Amygdala (tissue), 56 donors: ENCODE data around the gene NSG1.

Experiments
- DNase-seq, 56 donors: peaks; one replicate each; lab custom pipeline; 2025; lab: John Stamatoyannopoulos, UW

The NSG1 gene

GRCh38 chr4:4395371-4395770, 8.5 kb downstream of the NSG1 start:
- no peak for DNase-seq

DNA sequence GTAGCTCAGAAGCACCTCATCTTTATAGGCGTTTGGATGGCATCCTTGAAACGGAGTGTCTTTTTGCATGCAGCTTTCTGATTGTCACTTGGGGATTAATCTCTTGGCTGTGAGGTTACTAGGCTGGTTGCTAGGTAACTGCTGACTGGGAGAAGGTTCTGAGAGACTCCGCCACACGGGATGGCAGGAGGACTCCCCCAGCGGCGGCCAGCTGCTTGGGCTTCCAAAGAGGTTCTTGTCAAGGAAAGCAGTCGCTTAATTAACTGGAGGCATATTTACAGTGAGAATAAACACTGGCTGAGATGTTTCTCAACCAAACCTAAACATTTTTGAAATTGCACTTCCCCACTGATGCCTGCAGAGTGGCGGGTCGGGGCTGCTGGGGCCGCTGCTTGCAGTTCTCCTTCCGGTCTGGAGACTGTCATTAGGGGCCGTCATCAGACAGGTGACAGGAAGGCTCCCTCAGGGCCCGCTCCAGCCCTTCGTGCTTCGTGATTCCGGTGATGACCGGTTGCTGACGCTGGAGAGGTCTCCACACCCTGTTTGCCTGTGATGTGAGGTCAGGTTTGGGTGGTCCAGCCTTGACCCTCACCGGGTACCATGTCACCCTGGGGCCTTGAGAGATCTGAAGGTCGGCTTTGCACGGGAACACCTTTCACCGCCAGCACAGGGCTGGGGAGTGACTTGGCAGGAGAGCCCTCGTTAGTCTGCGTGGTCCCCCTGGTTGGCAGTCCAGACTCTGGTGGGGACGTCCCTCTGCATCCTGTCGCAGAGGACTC, 9.1 kb downstream of the NSG1 start:
- peak in 20 of 56 donors; percentile 10 to 66 (median 30) for DNase-seq

DNA sequence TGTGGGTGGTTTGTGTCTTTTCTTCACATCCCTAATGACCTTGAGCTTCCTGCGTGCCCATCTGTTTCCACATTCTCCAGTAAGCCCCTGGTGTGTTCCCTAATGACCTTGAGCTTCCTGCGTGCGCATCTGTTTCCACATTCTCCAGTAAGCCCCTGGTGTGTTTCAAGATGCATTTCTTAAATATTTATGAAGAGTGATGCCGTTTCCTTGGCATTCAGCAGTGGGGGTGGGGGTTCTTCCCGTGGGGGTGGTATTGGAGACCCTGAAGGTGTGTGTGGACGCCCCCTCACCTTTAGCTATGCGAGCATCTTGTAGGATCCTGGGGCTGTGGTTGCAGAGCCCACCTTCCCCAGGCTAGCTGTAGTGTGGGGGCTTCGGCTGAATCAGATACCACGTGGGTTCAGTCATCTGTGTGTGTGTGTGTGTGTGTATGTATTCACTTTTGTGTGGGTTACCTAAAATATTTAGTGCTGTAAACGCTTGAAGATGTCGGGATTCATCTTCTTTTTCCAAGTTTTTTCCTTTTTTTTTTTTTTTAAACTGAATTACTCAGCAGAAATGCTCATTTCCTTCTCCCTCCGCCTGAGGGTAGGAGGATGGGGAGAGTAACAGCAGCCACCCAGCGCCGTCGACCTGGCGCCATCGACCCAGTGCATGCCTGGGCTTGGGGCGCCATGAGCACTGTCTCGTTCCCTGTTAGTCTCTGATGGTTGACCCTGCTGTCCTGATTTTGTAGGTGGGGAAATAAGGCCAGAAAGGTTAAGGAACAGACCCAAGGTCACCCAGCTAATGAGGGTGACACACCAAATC, 9.9 kb downstream of the NSG1 start:
- peak in 3 of 56 donors; percentile 11 to 34 (median 18) for DNase-seq

GRCh38 chr4:4397441-4397819, 10.5 kb downstream of the NSG1 start:
- no peak for DNase-seq

GRCh38 chr4:4398430-4398829, 11.5 kb downstream of the NSG1 start:
- no peak for DNase-seq

GRCh38 chr4:4401036-4401435, 14.1 kb downstream of the NSG1 start:
- DNase-seq, result no peak

DNA sequence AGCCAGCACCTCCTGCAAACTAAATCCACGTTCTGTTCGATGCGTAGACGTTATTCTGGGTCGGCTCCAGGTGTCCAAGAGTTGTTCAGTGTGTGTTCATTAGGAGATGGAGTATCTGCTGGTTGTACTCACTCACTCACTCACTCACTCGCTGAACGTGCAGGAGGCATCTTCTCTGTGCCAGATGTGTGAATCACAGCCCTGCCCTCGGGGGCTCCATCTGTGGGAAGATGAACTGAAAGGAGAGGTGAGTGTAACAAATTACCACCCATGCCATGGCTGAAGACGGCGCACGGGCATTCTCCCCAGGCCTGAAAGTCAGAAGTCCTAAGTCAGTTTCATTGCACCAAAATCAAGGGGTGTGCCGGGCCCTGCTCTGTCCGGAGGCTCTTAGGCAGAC, 16.1 kb downstream of the NSG1 start:
- DNase-seq, result no peak

GRCh38 chr4:4405358-4405962, 18.6 kb downstream of the NSG1 start:
- DNase-seq, result no peak

DNA sequence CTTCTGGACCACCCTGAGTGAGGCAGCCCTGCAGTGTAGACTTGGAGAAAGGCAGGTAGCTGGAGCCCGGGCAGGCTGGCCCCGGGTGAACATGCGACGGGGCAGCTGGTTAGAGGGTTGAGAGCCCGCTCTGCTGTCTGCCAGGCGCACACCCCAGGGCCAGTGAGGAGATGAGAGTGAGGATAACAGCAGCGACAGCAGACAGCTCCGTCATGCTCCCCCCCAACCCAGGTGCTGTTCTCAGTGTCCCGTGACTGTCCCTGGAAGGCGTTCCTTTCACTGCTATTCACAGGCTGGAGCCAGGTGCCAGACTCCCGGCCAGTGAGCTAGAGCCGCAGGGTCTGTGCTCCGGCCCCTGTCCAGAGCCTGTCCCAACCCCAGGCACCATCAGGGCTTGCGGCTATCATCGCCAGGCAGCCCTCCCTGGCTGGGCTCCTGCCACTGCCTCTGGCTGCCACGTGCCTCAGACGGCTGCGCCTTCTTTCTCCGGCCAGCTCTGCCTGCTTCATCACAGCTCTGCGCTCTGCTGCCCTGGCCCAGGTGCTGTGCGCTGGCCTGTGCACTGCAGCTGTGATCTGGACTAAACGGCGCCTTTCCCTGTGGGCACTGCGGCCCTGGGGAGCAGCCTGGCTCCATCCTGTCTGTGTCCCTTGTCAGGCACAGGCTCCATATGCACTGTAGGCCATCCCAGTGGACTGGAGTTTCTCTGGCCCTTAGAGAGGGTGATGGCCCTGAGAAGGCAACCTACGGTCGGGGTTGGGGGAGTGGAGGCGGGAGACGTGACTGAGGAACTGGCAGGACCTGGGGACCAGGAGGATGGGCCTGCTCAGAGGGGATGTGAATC, 19.8 kb downstream of the NSG1 start:
- DNase-seq, result no peak

GRCh38 chr4:4407299-4408131, 20.6 kb downstream of the NSG1 start:
- no peak for DNase-seq

DNA sequence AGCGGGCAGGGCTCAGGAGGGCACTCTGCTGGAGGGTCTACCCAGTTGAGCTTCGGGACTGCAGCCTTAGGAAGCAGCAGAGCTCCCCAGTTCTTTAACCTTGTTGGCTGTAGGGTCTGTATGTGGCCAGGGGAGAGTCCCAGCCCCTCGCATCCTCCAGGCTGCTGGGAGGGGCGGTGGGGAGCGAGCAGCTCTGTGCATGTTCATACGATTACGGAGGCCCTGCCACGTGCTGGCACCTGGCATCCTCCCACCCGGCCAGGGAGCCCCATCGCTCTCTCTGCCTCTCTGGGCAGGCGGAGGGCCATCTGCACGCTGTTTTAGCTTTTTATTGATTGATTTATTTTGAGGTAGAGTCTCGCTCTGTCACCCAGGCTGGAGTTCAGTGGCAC, 21.2 kb downstream of the NSG1 start:
- no peak for DNase-seq

DNA sequence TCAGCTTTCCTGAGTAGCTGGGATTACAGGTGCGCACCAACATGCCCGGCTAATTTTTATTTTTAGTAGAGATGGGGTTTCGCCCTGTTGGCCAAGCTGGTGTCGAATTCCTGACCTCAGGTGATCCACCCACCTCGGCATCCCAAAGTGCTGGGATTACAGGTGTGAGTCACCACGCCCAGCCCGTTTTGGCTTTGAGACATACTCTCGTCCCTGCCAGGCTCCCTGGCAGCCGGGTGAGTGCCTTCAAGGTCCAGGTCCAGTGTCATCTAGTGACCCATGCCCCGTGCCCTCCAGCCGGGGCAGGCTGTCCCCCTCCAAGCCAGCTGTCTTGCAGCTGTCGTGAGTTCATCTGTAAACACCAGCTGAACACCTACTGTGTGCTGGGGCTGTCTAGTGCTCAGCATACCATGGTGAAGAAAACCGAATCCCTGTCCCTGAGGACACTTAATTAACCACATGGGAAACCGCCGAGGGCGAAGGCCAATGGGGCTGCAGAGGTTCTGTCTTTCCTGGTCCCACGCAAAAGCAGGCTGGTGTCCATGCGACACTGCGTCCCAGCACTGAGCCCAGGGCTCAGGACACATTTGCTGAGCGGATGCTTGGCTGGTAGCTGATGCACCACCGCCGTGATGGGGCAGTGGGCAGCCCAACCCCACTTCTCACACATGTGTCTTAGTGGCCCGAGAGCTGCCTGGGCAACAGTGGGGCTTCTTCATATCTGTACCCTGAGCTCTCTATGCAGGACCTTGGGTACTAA, 21.9 kb downstream of the NSG1 start:
- DNase-seq, result no peak

DNA sequence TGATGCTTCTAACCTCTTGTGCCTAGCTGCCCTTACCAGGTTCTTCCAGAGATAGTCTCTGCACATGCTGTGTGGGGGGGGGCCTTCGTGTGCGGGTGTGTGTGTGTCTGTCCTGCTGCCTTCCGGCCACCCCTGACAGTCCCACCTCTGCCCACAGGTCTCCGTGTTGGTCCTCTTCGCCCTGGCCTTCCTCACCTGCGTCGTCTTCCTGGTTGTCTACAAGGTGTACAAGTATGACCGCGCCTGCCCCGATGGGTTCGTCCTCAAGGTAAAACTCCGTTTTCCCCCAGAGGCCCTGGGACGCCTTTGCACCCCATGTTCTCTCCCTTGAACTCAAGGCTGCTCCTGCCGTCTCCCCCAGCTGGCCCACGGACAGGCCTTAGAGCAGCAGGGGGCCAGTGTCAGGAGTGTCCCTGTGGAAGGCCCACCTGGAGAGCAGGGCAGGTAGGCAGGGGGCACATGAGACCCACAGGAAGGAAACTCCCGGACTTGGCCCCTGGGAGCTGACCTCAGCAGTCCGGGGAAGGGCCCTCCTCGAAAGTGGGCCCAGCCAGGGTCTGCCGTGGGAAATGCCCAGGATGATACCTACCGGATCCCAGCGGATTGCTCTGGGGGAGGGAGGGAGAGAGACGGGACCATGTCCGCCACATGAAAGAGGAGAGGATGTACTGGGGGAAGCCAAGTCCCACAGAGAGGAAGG, 22.7 kb downstream of the NSG1 start:
- DNase-seq, result no peak

DNA sequence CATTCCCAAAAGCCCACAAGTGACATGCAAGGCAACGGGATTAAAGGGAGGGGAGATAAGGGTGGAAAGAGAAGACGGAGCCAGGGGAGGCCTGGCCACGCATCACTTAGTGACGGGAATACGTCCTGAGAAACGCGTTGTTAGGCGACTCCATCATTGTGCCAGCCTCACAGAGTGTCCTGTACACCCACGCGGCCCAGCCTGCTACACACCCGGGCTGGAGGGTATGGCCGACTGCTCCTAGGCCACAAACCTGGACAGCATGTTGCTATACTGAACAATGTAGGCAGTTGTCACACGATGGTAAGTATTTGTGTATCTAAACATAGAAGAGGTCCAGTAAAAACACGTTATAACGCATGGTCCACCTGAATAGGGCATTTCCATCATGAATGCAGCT, 23.4 kb downstream of the NSG1 start:
- no peak for DNase-seq

DNA sequence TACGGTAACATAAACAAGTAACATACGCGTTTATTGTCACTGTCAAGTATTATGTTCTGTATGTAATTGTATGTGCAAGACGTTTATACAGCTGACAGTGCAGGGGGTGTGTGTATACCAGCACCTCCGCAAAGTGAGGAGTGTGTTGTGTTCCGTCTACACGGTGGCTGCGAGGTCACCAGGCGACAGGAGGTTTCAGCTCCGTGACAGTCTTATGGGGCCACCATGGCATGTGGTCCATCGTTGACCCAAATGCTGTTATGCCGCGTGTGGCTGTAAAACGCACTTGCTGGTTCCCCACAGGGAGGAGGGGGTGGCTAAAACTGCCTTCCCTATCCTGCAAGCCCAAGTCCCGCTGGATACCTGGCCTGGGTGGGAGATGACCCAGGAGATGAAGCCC, 25.0 kb downstream of the NSG1 start:
- DNase-seq, result no peak

GRCh38 chr4:4412641-4413372, 25.9 kb downstream of the NSG1 start:
- DNase-seq, result no peak

GRCh38 chr4:4413373-4413725, 26.4 kb downstream of the NSG1 start:
- DNase-seq, result no peak

DNA sequence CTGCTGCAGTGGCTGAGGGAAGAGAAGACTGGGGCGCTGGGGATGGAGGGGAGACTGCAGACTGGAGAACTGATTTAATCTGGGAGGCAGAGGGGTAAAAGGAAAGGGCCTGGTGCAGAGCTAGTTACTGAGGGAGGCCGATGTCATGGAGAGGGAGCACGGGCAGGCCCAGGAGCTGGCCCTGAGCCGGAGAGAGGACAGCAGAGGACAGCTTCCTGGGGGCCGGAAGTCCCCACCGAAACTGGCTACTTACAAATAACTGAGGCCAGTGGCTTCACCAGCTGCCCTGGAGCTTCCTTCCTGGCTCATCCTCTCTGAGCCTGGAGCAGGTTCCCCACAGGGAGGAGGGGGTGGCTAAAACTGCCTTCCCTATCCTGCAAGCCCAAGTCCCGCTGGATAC, 26.9 kb downstream of the NSG1 start:
- DNase-seq, result no peak
